Activated B cell treated with CpG ODN at 0.5 μM for 24 hours (primary cell): ENCODE data around the gene STPG1. TPM values are rescaled to one million over a fixed set of nuclear protein-coding genes. Genes with fewer than 3 reads are reported as not detected.

Experiments
- ATAC-seq: fragments of 200-7000 bp; cut with Tn5 transposase; one replicate; pipeline ENCODE4 v1.10.0; 2021; ENCODE audit warnings: low read depth, mild to moderate bottlenecking, moderate library complexity
- CTCF ChIA-PET: fragments of 350-600 bp; sonication (Branson Sonifier 250); formaldehyde crosslinking; loops from one replicate; lab custom pipeline; 2021; ENCODE audit warnings: antibody characterized with exemption; lab: Charles Lee
- POLR2A ChIA-PET: fragments of 350-600 bp; sonication (Branson Sonifier 250); formaldehyde crosslinking; loops from one replicate; lab custom pipeline; 2021; ENCODE audit warnings: antibody characterized with exemption; lab: Charles Lee
- DNase-seq: peaks from one replicate; pipeline ENCODE4 v3.0.0; 2022
- H3K27ac Mint-ChIP-seq: one replicate; pipeline ENCODE4 v1.8.0; 2020; ENCODE audit warnings: mixed read lengths
- H3K27me3 Mint-ChIP-seq: one replicate; pipeline ENCODE4 v1.8.0; 2021; ENCODE audit warnings: mixed read lengths
- H3K36me3 Mint-ChIP-seq: one replicate; pipeline ENCODE4 v1.8.0; 2021; ENCODE audit warnings: low read depth, mixed read lengths
- H3K4me1 Mint-ChIP-seq: one replicate; pipeline ENCODE4 v1.8.0; 2021; ENCODE audit warnings: mixed read lengths
- H3K4me3 Mint-ChIP-seq: one replicate; pipeline ENCODE4 v1.8.0; 2020; ENCODE audit warnings: mild to moderate bottlenecking, mixed read lengths
- H3K9me3 Mint-ChIP-seq: one replicate; pipeline ENCODE4 v1.8.0; 2020; ENCODE audit warnings: mixed read lengths
- CTCF ChIP-seq: fragments of 200-600 bp; IDR thresholded peaks from one replicate; pipeline ENCODE4 v1.8.0; 2022; ENCODE audit warnings: antibody characterized with exemption, mild to moderate bottlenecking
- intact Hi-C: fragments of 100-400 bp; cut with micrococcal nuclease; formaldehyde crosslinking; loops from one replicate; pipeline ENCODE4 v1.15.1; 2024
- total RNA-seq: library from RNA; stranded (reverse); gene quantifications from 2 replicates; pipeline ENCODE4 v1.2.3, GENCODE V29; 2022

Gene STPG1
- total RNA-seq, 1 donor from 2014 or later, result 7.4 TPM

DNA sequence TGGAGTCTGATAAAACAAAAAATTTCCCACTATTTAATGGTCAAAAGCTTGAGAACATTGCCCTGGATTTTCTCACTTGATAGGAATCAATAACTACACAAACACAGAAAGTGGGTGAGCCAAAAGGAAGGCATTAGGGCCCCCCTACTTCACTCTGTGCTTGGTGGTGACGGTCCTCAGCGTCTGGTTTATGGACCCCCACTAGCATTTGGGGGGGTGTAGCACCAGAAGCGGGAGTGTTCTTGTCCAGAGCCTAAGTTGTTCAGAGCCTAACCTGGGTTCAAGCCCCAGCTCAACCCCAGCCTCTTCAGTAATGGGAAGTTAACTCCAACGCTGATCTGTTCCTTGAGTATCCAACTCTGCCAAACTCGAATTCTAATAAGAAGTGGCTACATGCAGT, 33.1 kb downstream of the STPG1 start:
- intact Hi-C loops, result no loop called here
- no peak for ATAC-seq
- H3K27me3 Mint-ChIP-seq, result no peaks in the 10 kb centered on the region
- no peak overlapping the region for H3K4me3 Mint-ChIP-seq
- no peak overlapping the region for H3K27ac Mint-ChIP-seq
- no peak for TF ChIP-seq CTCF
- CTCF ChIA-PET, result interaction anchor here (4.1 kb wide), 1 partner anchor 12 kb away, joined by 17 read pairs; no protein-coding TSS in a partner anchor
- peaks cover 19% of the 10 kb centered on the region for H3K36me3 Mint-ChIP-seq
- POLR2A ChIA-PET, result interaction anchor here (1.0 kb wide), 1 partner anchor 230 kb away, joined by 3 read pairs; no protein-coding TSS in a partner anchor
- peaks cover 19% of the 10 kb centered on the region for H3K4me1 Mint-ChIP-seq
- no peak for DNase-seq
- no peaks in the 10 kb centered on the region for H3K9me3 Mint-ChIP-seq

GRCh38 chr1:24379733-24380315, 33.8 kb downstream of the STPG1 start:
- CTCF ChIA-PET, result no interaction called here

GRCh38 chr1:24374891-24375786, 38.4 kb downstream of the STPG1 start:
- peaks cover 20% of the 10 kb centered on the region for H3K4me1 Mint-ChIP-seq
- peaks cover 17% of the 10 kb centered on the region for H3K36me3 Mint-ChIP-seq
- DNase-seq (no peak), ATAC-seq (no peak)
- H3K9me3 Mint-ChIP-seq, result no peaks in the 10 kb centered on the region
- TF ChIP-seq CTCF, result no peak
- ChIA-PET POLR2A (no interaction called here), CTCF (no interaction called here)
- peak overlapping the region; percentile 3 for H3K27ac Mint-ChIP-seq
- intact Hi-C loops, result no loop called here
- H3K4me3 Mint-ChIP-seq, result no peak overlapping the region
- H3K27me3 Mint-ChIP-seq, result no peaks in the 10 kb centered on the region

More at GRCh38 chr1:24379733-24380315, 33.8 kb downstream of the STPG1 start:
- peaks cover 12% of the 10 kb centered on the region for H3K4me1 Mint-ChIP-seq
- no peak overlapping the region for H3K27ac Mint-ChIP-seq
- DNase-seq (no peak), ATAC-seq (no peak)
- H3K9me3 Mint-ChIP-seq, result no peaks in the 10 kb centered on the region
- no peaks in the 10 kb centered on the region for H3K27me3 Mint-ChIP-seq
- H3K36me3 Mint-ChIP-seq, result peaks cover 19% of the 10 kb centered on the region
- no peak for TF ChIP-seq CTCF
- intact Hi-C loops, result no loop called here
- no peak overlapping the region for H3K4me3 Mint-ChIP-seq
- POLR2A ChIA-PET, result no interaction called here

- intact Hi-C loops, result loop anchor here (1.0 to 2.0 kb wide), 3 partner anchors 11 to 51 kb away; partner anchors contain the start of gene STPG1
- TF ChIP-seq CTCF, result no peak
- Mint-ChIP-seq H3K4me1 (peaks cover 20% of the 10 kb centered on the region), H3K27me3 (no peaks in the 10 kb centered on the region), H3K4me3 (peak overlapping the region; percentile 21), H3K27ac (peak overlapping the region; percentile 87), H3K9me3 (no peaks in the 10 kb centered on the region), H3K36me3 (peaks cover 6% of the 10 kb centered on the region)
- ChIA-PET CTCF (interaction anchor here (1.7 kb wide), 2 partner anchors 8 to 19 kb away, joined by 4 to 7 read pairs; no protein-coding TSS in a partner anchor), POLR2A (interaction anchor here (0.7 to 1.8 kb wide), 8 partner anchors 17 to 393 kb away, joined by 3 to 22 read pairs (median 8); partner anchors contain the start of genes IFNLR1 and NIPAL3)
- DNase-seq, result no peak
- ATAC-seq, result no peak
Measured at GRCh38 chr1:24373710-24374109, 39.9 kb downstream of the STPG1 start.
